RKO (cell line): ENCODE measurements around the gene HIBCH.

Experiments
- DNase-seq: peaks from one replicate; pipeline ENCODE4 v3.0.0-alpha.2; 2016; ENCODE audit warnings: low spot score

HIBCH gene

GRCh38 chr2:190188289-190188688 is 131.3 kb downstream of the HIBCH start:
- no peak for DNase-seq

- DNase-seq, result no peak
Measured at GRCh38 chr2:190186238-190186637, 133.4 kb downstream of the HIBCH start.

- no peak for DNase-seq
Measured at GRCh38 chr2:190185380-190185779, 134.2 kb downstream of the HIBCH start.

- no peak for DNase-seq
Measured at GRCh38 chr2:190184460-190184859, 135.2 kb downstream of the HIBCH start.

GRCh38 chr2:190183539-190183938 is 136.1 kb downstream of the HIBCH start:
- peak; percentile 19 for DNase-seq

- DNase-seq, result no peak
Measured at GRCh38 chr2:190182071-190182524, 137.5 kb downstream of the HIBCH start.

- no peak for DNase-seq
Measured at GRCh38 chr2:190181123-190181669, 138.4 kb downstream of the HIBCH start.

- peak; percentile 88 for DNase-seq
Measured at GRCh38 chr2:190180313-190181122, 139.1 kb downstream of the HIBCH start.

GRCh38 chr2:190179754-190180312 is 139.8 kb downstream of the HIBCH start:
- peak; percentile 11 for DNase-seq

GRCh38 chr2:190178066-190178722 is 141.4 kb downstream of the HIBCH start:
- DNase-seq, result no peak

- no peak for DNase-seq
Measured at GRCh38 chr2:190177249-190178040, 142.2 kb downstream of the HIBCH start.

GRCh38 chr2:190173392-190173791 is 146.2 kb downstream of the HIBCH start:
- no peak for DNase-seq

- DNase-seq, result no peak
Measured at GRCh38 chr2:190170673-190171072, 149.0 kb downstream of the HIBCH start.

- DNase-seq, result no peak
Measured at GRCh38 chr2:190169221-190170072, 150.2 kb downstream of the HIBCH start.

GRCh38 chr2:190167702-190168101 is 151.9 kb downstream of the HIBCH start:
- no peak for DNase-seq

GRCh38 chr2:190165491-190165890 is 154.1 kb downstream of the HIBCH start:
- no peak for DNase-seq

- no peak for DNase-seq
Measured at GRCh38 chr2:190162851-190163250, 156.8 kb downstream of the HIBCH start.

GRCh38 chr2:190159453-190159852 is 160.2 kb downstream of the HIBCH start:
- no peak for DNase-seq

GRCh38 chr2:190158798-190159434 is 160.7 kb downstream of the HIBCH start:
- no peak for DNase-seq
